HCT116 (cell line): ENCODE data around the gene COQ10B. TPM values are rescaled to one million over a fixed set of nuclear protein-coding genes. Genes with fewer than 3 reads are reported as not detected.
"Not testable (repeated sequence)": the region's sequence is repeated elsewhere in the genome, so short reads cannot be mapped to it uniquely, and the experiment has no call there.

ENCODE experiments used
- ATAC-seq: fragments of 200-7000 bp; cut with Tn5 transposase; 2 replicates; pipeline ENCODE4 v1.9.1; 2020; ENCODE audit warnings: mild to moderate bottlenecking, moderate library complexity
- BruUV-seq: library from RNA; stranded (reverse); fragments of 400-500 nt; replicated peaks from 2 replicates; lab custom pipeline; 2021; lab: Mats Ljungman, UMichigan
- CTCF ChIA-PET: fragments of 300-600 bp; sonication (Branson Sonifier 250); formaldehyde crosslinking; loops from one replicate; lab custom pipeline; 2021; ENCODE audit warnings: antibody characterized with exemption; lab: Charles Lee
- POLR2A ChIA-PET: fragments of 300-600, 350-600 bp; sonication (Branson Sonifier 250); formaldehyde crosslinking; loops from one replicate; lab custom pipeline; 2021; ENCODE audit warnings: antibody characterized with exemption; lab: Charles Lee
- RAD21 ChIA-PET, 2 experiments: fragments of 300-600 bp; sonication (Branson Sonifier 250); formaldehyde crosslinking; loops; one replicate each; lab custom pipeline; 2023; ENCODE audit warnings: low total read pairs in 2 of 2; ENCODE audit not compliant: uncharacterized antibody in 2 of 2, unreplicated experiment in 2 of 2, low non-redundant PET in 1 of 2; lab: Charles Lee
- DNase-seq: peaks from one replicate; pipeline ENCODE4 v3.0.0-alpha.2; 2010; ENCODE audit warnings: low read depth, low spot score
- H2AFZ ChIP-seq: fragments of 200-600 bp; shearing (Covaris generic), sonication (generic); 2 replicates; pipeline ENCODE4 v1.6.1; 2017; ENCODE audit warnings: low read depth, mixed run types, mixed read lengths, antibody characterized with exemption, low read length; ENCODE audit not compliant: poor library complexity, severe bottlenecking
- H3K27ac ChIP-seq: 2 replicates; pipeline ENCODE4 v1.5.1; 2012; ENCODE audit warnings: low read depth, low read length
- H3K27me3 ChIP-seq: fragments of 200-600 bp; sonication (generic); 2 replicates; pipeline ENCODE4 v1.6.1; 2016; ENCODE audit warnings: mixed run types, low read length, mixed read lengths; ENCODE audit not compliant: insufficient read depth
- H3K36me3 ChIP-seq, 2 experiments: fragments of 200-500 bp in 1 of 2; fragments of 200-600 bp in 1 of 2; sonication (Bioruptor generic) in 1 of 2; sonication (generic) in 1 of 2; 2 replicates each; pipeline versions ENCODE4 v1.5.1 to v1.6.1; 2014 to 2016; ENCODE audit warnings: low read length in 2 of 2, inconsistent platforms in 1 of 2, mixed read lengths in 1 of 2, mixed run types in 1 of 2; ENCODE audit not compliant: insufficient read depth in 2 of 2, control insufficient read depth in 1 of 2
- H3K4me1 ChIP-seq, 2 experiments: fragments of 200-600 bp in 1 of 2; sonication (generic) in 1 of 2; 2 replicates each; pipeline versions ENCODE4 v1.5.1 to v1.6.1; 2012 to 2017; ENCODE audit warnings: low read length in 2 of 2, inconsistent platforms in 1 of 2, mild to moderate bottlenecking in 1 of 2, mixed read lengths in 1 of 2, mixed run types in 1 of 2, moderate library complexity in 1 of 2; ENCODE audit not compliant: insufficient read depth in 2 of 2, control insufficient read depth in 1 of 2
- H3K4me2 ChIP-seq: fragments of 200-600 bp; sonication (generic); 2 replicates; pipeline ENCODE4 v1.6.1; 2017; ENCODE audit warnings: mixed run types, low read length, mixed read lengths
- H3K4me3 ChIP-seq, 2 experiments: fragments of 200-600 bp in 1 of 2; sonication (generic) in 1 of 2; replicated peaks in 1 of 2; 2 replicates each; pipeline ENCODE4 v1.5.1; 2011 to 2016; ENCODE audit warnings: low read length in 2 of 2, control low read depth in 1 of 2, low read depth in 1 of 2, mild to moderate bottlenecking in 1 of 2, mixed read lengths in 1 of 2, mixed run types in 1 of 2
- H3K79me2 ChIP-seq: fragments of 200-600 bp; sonication (generic); 2 replicates; pipeline ENCODE4 v1.6.1; 2017; ENCODE audit warnings: mild to moderate bottlenecking, mixed run types, low read length, moderate library complexity, mixed read lengths; ENCODE audit not compliant: insufficient read depth
- H3K9ac ChIP-seq: fragments of 200-600 bp; sonication (generic); 2 replicates; pipeline ENCODE4 v1.6.1; 2016; ENCODE audit warnings: low read length, mixed read lengths
- H3K9me2 ChIP-seq: fragments of 200-600 bp; sonication (generic), shearing (Covaris generic); 2 replicates; pipeline ENCODE4 v1.6.1; 2017; ENCODE audit warnings: mixed run types, mild to moderate bottlenecking, moderate library complexity; ENCODE audit not compliant: insufficient read depth
- H3K9me3 ChIP-seq, 2 experiments: fragments of 200-500 bp in 1 of 2; fragments of 200-600 bp in 1 of 2; sonication (Bioruptor generic) in 1 of 2; sonication (generic) in 1 of 2; 2 replicates each; pipeline ENCODE4 v1.6.1; 2014 to 2017; ENCODE audit warnings: low read length in 2 of 2, mixed read lengths in 2 of 2, inconsistent platforms in 1 of 2, low read depth in 1 of 2, mild to moderate bottlenecking in 1 of 2, mixed run types in 1 of 2, moderate library complexity in 1 of 2; ENCODE audit not compliant: control insufficient read depth in 1 of 2, insufficient read depth in 1 of 2
- H4K20me1 ChIP-seq: fragments of 200-600 bp; sonication (generic), shearing (Covaris generic); 2 replicates; pipeline ENCODE4 v1.6.1; 2017; ENCODE audit warnings: mixed run types, mild to moderate bottlenecking, moderate library complexity; ENCODE audit not compliant: insufficient read depth
- CTCF ChIP-seq, 3 experiments: fragments of 200-600 bp in 1 of 3; sonication (generic) in 1 of 3; IDR thresholded peaks in 2 of 3; conservative IDR thresholded peaks in 1 of 3; 2 replicates each; pipeline ENCODE4 v1.5.1; 2012 to 2017; ENCODE audit warnings: low read depth in 2 of 3, low read length in 2 of 3, antibody characterized with exemption in 1 of 3, borderline replicate concordance in 1 of 3, control low read depth in 1 of 3, mild to moderate bottlenecking in 1 of 3, mixed read lengths in 1 of 3, mixed run types in 1 of 3, moderate library complexity in 1 of 3; ENCODE audit not compliant: insufficient read depth in 1 of 3
- EGR1 ChIP-seq: IDR thresholded peaks from 2 replicates; pipeline ENCODE4 v1.6.1; 2012; ENCODE audit warnings: low read depth
- POLR2A ChIP-seq: IDR thresholded peaks from 2 replicates; pipeline ENCODE4 v1.7.0; 2011; ENCODE audit warnings: borderline replicate concordance; ENCODE audit not compliant: insufficient read depth, insufficient read length; ENCODE audit errors: extremely low read depth
- YY1 ChIP-seq: IDR thresholded peaks from 2 replicates; pipeline ENCODE4 v1.6.1; 2011; ENCODE audit warnings: low read length, low read depth, moderate library complexity, mild to moderate bottlenecking; ENCODE audit not compliant: insufficient replicate concordance; ENCODE audit errors: extremely low read depth
- intact Hi-C: fragments of 100-400 bp; cut with micrococcal nuclease; formaldehyde crosslinking; loops from 2 replicates; pipeline ENCODE4 v1.10.0; 2022
- total RNA-seq: library from RNA; stranded (reverse); gene quantifications from one replicate; pipeline ENCODE4 v1.2.1, GENCODE V29; 2021; ENCODE audit not compliant: unreplicated experiment

COQ10B gene
- total RNA-seq, 1 experiment from 2014 or later, result 20.4 TPM

DNA sequence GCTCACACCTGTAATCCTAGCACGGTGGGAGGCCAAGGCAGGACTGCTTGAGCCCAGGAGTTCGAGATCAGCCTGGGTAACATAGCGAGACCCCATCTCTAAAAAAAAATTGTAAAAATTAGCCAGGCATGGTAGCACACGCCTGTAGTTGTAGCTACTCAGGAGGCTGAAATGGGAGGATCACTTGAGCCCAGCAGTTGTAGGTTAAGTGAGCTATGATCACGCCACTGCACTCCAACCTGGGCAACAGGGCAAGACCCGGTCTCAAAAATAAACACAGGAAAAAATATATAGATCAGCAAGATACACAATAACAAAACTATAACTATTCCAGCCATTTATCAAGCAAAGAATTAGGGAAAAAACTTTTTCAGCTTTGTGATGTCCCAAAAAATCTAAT lies 21.5 kb upstream of the COQ10B start:
- H3K79me2 ChIP-seq, result peaks cover 91% of the 10 kb centered on the region
- RAD21 ChIA-PET, result no interaction called here
- H2AFZ ChIP-seq, result no peak overlapping the region
- H3K27me3 ChIP-seq, result no peaks in the 10 kb centered on the region
- H3K9ac ChIP-seq, result no peak overlapping the region
- H3K9me2 ChIP-seq, result no peaks in the 10 kb centered on the region
- CTCF ChIA-PET, result no interaction called here
- peaks cover 38% of the 10 kb centered on the region for H4K20me1 ChIP-seq
- POLR2A ChIA-PET, result interaction anchor here (2.0 kb wide), 1 partner anchor 21 kb away, joined by 5 read pairs; the partner anchor contains the start of gene COQ10B
- peaks cover 6 to 22% of the 10 kb centered on the region in 2 experiments; a peak in 2 of 4 replicates for H3K4me1 ChIP-seq
- BruUV-seq, result no TSS peak
- H3K4me3 ChIP-seq, result no peak overlapping the region
- no peak overlapping the region for H3K27ac ChIP-seq
- 0 out of 4 replicates have a peak, but pooled peaks cover 0 to 3% of the 10 kb centered on the region in 2 experiments for H3K36me3 ChIP-seq
- H3K9me3 ChIP-seq, result no peaks in the 10 kb centered on the region
- DNase-seq (no peak), ATAC-seq (no peak)
- TF ChIP-seq POLR2A (no peak), EGR1 (no peak), CTCF (IDR thresholded peaks at IDR 0.05 in 2 of 3, conservative IDR thresholded peaks at IDR 0.05 in 1 of 3; ENCODE audit: borderline replicate concordance in 1 of 3, insufficient read depth in 1 of 3, low read depth in 2 of 3, low read length in 2 of 3) (no peak), YY1 (no peak)
- intact Hi-C loops, result no loop called here
- peak overlapping the region; percentile 3; the same call in 1 of the 2 replicates for H3K4me2 ChIP-seq

DNA sequence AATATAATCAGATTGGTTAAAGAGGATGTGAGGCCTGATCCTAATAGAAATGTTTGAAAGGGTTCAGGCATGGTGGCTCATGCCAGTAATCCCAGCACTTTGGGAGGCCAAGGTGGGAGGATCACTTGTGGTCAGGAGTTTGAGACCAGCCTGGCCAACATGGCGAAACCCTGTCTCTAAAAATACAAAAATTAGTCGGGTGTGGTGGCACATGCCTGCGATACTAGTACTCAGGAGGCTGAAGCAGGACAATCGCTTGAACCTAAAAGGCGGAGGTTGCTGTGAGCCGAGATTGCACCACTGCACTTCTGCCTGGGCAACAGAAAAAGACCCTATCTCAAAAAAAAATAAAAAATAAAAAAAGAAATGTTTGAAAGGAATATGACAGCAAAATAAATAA lies 20.8 kb upstream of the COQ10B start:
- Histone ChIP-seq H3K79me2 (peaks cover 84% of the 10 kb centered on the region), H4K20me1 (peaks cover 32% of the 10 kb centered on the region), H3K4me2 (peak overlapping the region; percentile 67; the same call in 1 of the 2 replicates), H3K4me1 (peaks cover 6 to 22% of the 10 kb centered on the region in 2 experiments; a peak in 2 of 4 replicates)
- BruUV-seq, H3K27ac ChIP-seq, DNase-seq, H3K9me3 ChIP-seq, H3K9me2 ChIP-seq, ATAC-seq, H2AFZ ChIP-seq, H3K27me3 ChIP-seq, intact Hi-C loops, H3K4me3 ChIP-seq, H3K36me3 ChIP-seq, CTCF ChIA-PET, H3K9ac ChIP-seq, RAD21 ChIA-PET: not testable (repeated sequence)
- POLR2A ChIA-PET, result interaction anchor here (2.0 kb wide), 1 partner anchor 21 kb away, joined by 5 read pairs; the partner anchor contains the start of gene COQ10B
